AG08396 (cell line): ENCODE data around the gene TAGLN.
"Not testable (repeated sequence)": the region's sequence is repeated elsewhere in the genome, so short reads cannot be mapped to it uniquely, and the experiment has no call there.

Source experiments
- DNase-seq: peaks from one replicate; pipeline ENCODE4 v3.0.0; 2012; ENCODE audit warnings: low spot score, mixed read lengths

TAGLN gene

DNA sequence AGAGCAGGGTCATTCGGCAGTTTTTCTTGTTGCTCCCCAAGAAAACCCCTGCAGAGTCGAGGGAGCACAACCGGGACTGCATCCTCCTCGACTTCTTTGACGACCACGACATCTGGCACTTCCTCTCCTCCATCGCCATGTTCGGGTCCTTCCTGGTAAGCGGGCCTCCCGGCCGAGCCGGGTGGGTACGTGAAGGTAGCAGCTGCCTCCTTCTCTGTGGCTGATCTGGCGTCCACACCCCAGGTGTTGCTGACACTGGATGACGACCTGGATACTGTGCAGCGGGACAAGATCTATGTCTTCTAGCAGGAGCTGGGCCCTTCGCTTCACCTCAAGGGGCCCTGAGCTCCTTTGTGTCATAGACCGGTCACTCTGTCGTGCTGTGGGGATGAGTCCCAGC is 3.4 kb upstream of the TAGLN start:
- no peak for DNase-seq

DNA sequence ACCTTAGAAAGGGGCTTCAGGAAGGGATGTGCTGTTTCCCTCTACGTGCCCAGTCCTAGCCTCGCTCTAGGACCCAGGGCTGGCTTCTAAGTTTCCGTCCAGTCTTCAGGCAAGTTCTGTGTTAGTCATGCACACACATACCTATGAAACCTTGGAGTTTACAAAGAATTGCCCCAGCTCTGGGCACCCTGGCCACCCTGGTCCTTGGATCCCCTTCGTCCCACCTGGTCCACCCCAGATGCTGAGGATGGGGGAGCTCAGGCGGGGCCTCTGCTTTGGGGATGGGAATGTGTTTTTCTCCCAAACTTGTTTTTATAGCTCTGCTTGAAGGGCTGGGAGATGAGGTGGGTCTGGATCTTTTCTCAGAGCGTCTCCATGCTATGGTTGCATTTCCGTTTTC is 2.2 kb upstream of the TAGLN start:
- no peak for DNase-seq

DNA sequence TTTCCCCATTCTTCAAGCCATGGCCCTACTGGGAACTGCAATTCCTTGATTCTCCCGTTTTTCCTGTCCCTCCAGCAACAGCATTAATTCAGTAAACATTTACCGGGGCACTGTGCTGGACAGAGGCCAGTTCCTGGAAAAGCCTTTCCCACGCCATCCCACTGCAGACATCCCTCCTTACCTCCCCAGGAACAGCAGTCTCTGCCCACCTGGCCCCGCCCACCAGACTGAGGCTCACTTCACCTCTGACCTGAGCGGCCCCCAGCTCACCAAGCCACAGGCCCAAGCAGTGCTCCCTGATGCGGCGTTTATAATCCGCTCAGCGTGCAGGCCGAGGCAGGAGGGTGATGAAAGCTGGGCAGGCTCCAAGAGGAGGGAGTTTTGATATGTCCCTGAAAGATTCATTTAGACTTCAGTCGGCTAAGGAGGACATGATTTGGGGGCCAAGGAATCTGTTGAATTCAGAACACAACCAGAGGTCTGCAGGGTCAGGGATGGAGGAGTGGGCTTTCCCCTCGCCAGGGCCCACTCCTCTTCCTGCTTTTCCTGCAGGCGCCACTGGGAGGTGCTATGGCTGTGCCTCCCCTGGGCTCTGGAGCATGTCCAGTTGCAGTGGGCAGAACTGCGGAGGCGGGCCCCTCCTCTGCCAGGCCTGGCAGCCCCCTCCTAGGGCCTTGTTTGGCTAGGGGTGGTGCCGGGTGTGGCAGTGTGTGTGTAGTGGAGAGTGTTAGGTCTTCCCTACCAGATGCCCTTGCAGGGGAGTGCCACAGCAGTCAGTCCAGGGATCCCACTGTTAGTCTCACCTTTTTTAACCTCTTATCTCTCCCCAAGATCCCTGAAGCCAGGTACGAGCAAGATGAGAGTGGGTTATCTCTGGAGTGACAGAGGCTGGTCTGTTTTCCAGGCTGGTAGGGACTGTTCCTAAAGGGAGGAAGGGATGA is 1.4 kb upstream of the TAGLN start:
- peak; percentile 48 for DNase-seq

DNA sequence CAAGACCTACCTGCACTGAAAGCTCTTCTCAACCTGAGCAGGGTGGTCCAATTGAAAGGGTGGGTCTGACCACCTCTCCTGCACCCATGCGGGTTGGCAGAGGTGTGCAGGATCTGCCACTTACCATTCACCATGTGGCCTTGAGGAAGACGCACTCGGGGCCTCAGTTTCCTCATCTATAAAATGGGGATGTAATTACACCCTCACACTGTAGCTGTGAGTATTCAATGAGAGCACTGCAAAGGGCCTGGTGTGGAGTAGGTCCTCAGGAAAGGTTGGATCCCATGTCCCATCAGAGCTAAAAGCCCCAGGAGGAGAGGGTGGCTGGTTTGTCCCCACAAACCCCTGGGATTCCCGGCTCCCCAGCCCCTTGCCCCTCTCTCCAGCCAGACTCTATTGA is 557 bp upstream of the TAGLN start:
- no peak for DNase-seq

DNA sequence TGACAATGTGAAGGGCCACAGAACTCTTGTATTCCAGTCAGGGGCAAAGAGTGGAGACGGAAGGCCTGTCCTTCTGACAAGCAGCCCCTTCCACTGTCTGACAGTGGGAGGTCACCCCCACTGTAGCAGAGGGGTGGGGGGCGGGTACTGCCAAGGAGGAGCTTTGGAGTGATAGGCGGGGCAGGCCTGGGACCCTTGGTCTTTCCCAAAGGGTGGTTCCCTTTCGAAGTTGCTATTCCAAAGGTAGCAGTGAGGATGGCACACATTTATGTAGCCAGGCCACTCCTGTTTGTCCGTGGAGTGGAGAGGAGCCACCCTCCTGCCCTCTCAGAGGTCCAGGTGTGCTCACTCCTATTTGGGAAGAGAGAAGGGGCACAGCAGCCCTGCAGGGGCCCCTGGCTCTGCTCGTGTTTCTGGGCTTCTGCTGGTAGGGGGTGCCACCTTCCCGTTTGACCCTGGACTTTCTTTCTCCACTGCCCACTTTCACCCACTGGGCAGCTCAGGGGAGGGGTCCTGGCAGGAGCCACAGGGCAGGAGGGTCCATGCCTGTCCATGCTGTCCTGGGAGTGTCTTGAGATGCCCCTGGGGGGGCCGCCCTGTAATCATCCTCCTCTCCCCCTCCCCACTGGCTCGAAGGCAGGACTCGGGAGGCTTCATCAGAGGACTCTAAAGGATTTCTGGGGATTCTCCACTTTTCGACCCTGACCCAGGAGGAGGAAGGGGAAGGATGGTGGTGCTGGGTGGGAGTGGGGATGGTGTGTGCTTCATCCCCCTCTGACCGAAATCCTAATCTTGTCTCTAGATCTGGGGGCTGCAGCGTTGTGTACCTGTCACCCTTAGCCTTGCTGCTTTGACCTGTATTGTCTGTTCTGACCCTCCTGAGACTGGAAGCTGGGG is 994 bp downstream of the TAGLN start:
- DNase-seq = no peak

DNA sequence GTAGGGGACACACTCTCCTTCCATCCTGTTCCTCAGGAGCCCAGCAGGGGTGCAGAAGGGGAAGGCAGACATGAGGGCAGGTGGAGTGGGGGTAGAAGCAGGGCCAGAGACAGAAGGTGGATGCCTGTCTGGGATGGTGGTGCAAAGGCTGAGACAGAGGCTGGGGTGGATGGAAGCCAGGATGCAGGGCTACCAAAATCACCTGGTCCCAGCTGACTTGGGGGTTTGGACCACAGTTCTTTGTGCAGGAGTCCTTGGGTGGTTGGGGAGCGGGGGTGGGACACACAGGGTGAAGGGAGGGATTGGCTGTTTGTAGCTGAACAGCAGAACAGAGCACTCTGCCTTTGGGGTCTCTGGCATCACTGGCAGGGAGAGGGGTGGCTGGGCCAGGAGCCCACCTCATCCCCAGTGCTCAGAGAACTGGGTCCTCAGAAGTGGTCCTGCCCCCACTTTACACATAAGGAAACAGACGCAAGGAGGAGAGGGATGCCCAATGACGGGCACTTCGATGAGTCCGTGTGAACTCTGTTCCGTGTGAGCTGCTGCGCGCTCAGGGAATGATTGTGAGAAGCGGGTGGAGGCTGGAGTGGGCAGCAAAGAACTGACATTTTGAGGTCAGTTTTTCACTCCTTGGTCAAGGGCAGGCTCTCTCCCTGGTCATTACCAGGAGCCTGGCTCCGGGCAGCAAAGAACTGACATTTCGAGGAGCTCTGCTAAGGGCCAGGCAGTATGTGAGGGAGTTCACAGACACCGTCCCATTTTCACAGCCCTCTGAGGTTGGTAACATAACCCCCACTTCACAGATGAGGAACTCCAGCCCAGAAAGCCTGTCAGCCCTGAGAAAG is 1.9 kb downstream of the TAGLN start:
- DNase-seq = no peak

DNA sequence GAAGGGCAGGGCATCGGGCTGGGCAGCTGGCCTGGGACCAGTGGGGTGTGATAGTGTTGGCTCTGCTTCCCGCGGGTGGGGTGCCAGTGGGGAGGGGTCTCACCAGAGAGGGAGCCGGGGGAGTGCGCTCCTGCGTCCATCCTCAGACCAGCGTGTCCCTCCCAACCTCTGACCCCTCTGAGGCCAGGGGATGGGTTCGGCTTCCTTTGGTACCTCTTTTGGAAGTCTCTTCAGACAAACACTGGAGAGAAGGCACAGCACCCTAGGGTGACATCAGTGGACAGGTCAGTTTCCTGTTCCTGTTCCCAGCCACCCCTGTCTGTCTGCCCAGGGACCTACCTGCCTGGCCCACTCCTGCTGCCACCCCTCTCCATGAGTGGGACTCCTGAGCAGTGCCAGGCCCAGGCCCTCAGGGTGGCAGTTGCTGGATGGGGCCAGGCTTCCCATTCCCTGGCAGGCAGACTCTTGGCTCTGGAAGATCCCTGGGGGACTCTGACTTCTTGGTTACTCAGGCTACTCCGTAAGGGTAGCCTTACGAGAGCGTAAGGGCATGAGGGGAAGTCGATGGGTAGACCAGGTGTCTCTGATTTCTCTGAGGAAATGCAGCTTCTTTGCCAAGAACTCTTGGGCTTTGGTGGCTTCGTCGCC is 2.6 kb downstream of the TAGLN start:
- no peak for DNase-seq

DNA sequence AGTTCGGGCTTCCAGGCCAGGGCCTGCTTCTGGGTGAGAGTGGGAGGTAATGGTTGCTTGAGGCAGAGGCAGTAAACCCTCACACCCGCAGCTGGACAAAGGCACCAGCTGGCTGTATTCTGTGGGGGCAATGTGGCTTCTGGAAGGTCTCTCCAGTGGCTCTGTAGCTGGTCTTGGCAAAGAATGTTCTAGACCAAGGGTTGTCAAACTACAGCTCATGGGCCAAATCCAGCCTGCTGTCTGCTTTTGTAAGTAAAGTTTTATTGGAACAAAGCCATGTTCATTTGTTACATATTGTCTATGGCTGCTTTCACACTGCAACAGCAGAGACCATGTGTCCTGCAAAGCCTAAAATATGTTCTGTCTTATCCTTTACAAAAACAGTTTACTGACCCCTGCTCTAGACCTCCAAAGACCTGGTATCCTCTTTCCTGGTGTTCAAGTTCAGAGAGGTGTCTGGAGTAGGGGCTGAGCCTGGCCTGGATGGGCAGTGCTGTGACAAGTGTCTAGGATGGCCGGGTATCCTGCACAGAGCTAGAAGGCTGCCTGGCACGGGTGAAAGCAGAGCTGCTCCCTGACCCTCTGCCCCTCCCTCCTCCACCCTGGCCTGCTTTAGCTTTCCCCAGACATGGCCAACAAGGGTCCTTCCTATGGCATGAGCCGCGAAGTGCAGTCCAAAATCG is 3.4 kb downstream of the TAGLN start:
- no peak for DNase-seq

DNA sequence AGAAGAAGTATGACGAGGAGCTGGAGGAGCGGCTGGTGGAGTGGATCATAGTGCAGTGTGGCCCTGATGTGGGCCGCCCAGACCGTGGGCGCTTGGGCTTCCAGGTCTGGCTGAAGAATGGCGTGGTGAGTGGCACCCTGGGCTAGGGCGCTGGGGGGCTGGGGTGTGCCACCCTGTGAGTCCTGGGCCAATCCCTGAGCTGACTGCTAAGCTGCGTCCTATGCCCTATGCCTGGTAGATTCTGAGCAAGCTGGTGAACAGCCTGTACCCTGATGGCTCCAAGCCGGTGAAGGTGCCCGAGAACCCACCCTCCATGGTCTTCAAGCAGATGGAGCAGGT is 3.9 kb downstream of the TAGLN start:
- DNase-seq = no peak

DNA sequence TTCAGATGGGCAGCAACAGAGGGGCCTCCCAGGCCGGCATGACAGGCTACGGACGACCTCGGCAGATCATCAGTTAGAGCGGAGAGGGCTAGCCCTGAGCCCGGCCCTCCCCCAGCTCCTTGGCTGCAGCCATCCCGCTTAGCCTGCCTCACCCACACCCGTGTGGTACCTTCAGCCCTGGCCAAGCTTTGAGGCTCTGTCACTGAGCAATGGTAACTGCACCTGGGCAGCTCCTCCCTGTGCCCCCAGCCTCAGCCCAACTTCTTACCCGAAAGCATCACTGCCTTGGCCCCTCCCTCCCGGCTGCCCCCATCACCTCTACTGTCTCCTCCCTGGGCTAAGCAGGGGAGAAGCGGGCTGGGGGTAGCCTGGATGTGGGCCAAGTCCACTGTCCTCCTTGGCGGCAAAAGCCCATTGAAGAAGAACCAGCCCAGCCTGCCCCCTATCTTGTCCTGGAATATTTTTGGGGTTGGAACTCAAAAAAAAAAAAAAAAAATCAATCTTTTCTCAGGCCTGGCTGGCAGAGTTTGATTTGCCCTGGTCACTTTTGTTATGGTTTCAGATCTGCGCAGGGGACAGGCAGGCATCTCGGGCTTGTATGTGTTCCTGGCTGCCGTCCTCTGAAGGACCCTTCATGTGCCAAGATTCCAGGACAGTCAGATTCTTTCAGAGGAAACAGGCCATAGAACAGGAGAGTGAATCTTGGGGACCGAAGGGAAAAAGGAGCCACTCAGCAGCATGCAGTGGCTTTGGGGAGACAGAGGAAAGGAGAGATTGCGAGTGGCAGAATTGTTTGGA is 5.3 kb downstream of the TAGLN start:
- DNase-seq = no peak

DNA sequence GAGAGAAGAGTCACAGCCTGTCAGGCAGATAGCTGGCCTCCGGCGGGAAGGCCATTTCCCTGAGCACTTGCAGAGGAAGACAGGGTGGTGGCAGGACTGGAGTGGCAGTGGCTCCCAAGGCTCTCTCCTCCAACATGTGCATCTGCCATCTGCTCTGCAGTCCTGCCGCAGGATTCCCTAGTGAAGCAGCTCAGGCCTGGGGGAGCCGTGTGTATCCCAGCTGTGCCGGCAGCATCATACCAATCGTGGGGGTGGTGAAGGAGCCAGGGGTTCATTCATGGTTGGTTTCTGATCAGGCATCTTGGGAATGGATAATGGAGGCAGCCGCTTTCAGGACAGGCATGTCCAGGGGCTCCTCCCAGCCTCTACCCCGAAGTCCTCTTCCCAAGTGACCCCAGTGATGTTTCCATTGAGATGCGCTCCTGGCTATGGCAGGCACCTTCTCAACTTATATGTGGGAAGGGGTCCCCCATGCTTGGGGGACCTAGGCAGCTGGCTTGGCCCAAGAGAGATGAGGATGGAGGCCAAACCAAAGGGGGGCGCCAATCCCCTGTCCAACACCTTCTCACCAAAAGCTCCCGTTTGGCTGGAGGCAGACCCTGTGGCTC is 6.1 kb downstream of the TAGLN start:
- DNase-seq = no peak

DNA sequence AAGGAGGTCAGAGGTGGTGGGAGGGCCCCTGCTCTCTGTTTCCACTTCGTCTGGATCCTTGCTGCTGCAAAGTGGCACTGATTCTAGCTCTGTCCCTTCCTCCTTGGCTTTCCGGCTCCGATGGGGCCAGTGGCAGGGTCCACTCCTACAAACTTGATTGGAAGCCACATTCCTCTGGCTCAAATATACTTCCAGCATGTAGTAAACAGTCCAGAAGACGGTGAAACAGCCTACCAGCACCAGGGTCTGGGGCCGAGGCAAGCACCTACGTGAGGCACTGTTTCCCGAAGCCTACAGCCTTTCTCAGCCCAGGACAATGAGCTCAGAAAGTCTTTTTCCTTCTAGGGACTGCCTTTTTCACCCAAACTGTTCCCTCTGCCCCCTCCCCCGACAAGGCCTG is 6.9 kb downstream of the TAGLN start:
- not testable (repeated sequence) for DNase-seq

DNA sequence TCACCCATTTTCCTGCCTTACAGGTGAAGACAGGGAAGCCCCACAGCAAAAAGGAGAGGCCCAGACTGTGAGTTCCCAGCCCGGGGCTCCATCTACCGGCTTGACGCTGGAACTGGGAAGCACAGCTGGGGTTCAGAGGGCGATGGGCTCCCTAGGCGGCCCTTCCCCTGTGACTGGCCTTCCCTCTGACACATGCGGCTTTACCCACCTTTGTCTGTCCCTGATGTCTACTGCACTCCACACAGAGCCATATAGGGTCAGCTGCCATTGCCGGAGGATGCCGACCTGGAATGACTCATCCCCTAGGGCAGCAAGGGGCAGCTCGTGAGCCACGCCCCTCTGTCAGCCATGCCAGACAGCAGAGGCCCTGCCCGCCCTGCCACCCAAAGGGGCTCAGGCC is 7.7 kb downstream of the TAGLN start:
- DNase-seq = not testable (repeated sequence)

DNA sequence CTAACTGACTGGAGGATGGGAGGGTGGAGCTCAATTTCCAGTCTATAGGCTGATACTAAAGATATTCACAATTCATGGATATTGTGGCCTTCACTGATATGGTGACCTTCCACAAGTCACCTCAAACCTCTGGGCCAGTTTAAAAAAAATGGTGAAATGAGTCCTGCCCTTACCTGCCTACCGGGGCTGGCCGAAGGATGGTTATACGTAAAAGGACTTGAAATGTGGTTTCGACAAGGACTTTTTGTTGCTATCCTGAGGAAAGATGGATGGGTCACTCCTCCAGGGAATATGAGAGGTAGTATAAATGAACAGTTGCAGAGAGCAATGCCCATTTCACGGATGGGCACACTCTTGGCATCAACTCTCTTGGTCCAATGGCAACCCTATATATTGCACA is 8.3 kb downstream of the TAGLN start:
- DNase-seq = not testable (repeated sequence)

DNA sequence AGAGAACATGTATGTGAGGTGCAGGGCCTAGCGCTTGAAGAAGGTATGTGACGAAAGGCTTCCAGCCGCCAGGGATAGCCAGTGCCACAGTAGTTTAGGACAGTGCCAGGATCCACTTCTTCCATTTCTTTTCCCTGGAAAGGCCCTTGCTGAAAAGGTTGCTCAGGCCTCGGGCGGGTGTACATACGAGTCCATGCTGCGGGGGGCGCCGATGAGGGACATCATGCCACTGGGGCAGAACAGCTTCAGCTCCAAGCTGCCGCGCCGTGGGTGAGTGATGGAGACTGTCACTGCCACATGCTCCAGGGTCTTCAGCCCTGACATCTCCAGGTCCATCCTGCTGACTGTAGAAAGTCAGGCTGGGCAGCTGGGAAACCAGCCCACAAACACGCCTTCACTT is 9.5 kb downstream of the TAGLN start:
- DNase-seq = not testable (repeated sequence)

DNA sequence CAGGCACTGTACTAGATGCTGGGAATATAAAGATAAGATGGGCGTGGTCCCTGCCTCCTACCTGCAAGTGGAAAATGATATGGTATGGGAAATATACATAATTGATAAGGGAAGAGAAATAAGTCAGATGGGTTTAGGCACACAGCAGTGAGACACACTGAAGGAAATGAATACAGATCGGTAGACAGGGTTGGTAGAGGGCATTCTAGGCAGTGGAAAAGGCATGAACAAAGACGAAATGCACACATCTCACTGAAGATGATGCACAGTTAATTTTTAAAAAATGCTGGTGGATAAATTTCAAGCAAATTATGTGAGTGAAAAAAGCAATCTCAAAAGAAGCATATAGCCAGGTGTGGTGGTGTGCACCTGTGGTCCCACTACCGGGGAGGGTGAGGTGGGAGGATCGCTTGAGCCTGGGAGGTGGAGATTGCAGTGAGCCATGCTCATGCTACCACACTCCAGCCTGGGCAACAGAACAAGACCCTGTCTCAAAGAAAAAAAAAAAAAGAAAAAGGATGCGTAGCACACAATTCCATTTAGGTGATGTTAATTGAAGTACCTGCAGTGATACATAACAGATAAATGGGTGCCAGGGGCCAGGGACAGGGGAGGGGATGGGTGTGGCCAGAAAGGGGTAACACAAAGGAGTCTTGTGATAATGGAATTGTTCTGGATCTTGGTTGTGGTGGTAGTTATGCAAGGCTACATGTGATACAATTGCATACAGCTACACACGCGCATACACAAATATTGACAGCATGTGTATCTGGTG is 10.4 kb downstream of the TAGLN start:
- DNase-seq = not testable (repeated sequence)

DNA sequence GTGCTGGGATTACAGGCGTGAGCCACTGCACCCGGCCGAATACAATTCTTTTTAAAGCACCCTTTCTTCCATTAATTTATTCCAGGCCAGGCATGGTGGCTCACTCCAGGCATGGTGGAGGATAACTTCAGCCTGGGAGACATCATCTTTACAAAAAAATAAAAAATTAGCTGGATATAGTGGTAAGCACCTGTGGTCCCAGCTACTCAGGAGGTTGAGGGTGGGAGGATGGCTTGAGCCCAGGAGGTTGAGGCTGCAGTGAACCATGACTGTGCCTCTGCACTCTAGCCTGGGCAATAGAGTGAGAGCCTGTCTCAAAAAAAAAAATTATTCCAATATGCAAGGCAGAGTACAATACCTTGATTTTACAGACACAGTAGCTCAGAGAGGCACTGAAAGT is 11.4 kb downstream of the TAGLN start:
- no peak for DNase-seq

DNA sequence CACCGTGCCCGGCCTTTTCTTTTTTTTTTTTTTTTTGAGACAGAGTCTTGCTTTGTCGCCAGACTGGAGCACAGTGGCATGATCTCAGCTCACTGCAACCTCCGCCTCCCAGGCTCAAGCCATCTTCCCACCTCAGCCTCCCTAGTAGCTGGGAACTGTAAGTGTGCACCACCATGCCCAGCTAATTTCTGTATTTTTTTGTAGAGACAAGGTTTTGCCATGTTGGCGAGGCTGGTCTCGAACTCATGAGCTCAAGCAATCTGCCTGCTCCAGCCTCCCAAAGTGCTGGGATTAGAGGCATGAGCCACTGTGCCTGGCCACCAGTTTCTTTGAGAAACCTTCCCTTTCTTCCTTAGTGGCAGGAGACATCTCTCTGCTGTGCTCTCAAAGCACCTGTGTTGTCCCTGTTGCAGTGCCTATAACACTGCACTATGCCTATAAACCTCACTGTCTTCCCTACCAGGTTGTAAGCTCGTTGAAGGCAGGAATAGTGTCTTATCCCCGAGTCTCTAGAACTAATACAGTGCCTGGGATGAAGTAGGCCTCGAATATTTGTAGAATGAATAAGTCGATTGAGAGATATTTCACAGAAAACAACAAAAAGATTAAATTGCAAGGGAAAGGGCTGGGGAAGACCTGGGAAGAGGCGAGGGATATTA is 13.7 kb downstream of the TAGLN start:
- DNase-seq = no peak
